GM10248 (cell line): ENCODE results near the gene WDR1.

Experiments
- CTCF ChIA-PET: fragments of 300-600 bp; sonication (Branson Sonifier 250); formaldehyde crosslinking; extraction: SDS; loops from one replicate; lab custom pipeline; 2021; ENCODE audit warnings: antibody characterized with exemption; lab: Yijun Ruan, JAX
- POLR2A ChIA-PET: fragments of 350-650 bp; sonication (Branson Sonifier 250); formaldehyde crosslinking; extraction: SDS; loops from one replicate; lab custom pipeline; 2020; ENCODE audit warnings: antibody characterized with exemption; lab: Yijun Ruan, JAX
- DNase-seq: peaks from one replicate; pipeline ENCODE4 v3.0.0; 2012; ENCODE audit errors: extremely low spot score
- TF ChIP-seq, protein P1 (sequence below): IDR thresholded peaks from 2 replicates; pipeline ENCODE4 v1.5.1; 2012; ENCODE audit warnings: mild to moderate bottlenecking, low read depth; ENCODE audit errors: extremely low read depth, missing control alignments, control extremely low read depth

Gene WDR1

DNA sequence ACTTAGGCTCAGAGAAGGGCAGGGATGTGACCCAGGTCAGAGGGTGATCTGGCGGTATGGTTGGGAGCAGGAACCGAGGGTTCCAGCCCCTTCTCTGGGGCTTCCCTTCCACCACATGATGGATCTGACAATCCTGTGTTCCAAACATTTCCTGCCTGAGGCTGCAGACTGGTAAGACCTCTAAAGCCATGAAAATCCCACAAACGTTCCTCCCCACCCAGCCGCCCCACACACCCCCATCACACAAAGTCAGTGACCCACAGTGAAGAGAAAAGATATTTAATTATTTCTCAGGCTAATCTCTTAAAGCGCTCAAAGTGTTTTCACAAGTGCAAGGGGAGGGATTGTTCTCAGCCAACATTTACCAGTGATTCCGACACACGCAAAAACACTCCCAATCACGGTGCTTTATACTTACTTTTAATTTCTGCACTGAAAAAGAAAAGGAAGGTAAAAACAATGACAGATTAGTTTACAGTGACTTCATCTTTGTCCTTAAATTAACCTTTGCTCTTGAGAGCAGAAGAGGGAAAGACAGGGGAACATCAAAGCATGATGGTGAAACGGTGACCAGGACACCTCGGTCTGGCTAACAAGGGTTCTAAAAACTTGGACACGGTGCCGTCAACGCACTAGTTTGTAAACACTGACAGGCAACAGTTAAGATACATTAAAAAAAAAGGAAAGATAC, 42.4 kb downstream of the WDR1 start:
- ChIA-PET CTCF (interaction anchor here (0.8 to 1.0 kb wide), 2 partner anchors 9 to 11 kb away, joined by 3 read pairs; no protein-coding TSS in a partner anchor), POLR2A (no interaction called here)
- TF ChIP-seq, protein P1, sequence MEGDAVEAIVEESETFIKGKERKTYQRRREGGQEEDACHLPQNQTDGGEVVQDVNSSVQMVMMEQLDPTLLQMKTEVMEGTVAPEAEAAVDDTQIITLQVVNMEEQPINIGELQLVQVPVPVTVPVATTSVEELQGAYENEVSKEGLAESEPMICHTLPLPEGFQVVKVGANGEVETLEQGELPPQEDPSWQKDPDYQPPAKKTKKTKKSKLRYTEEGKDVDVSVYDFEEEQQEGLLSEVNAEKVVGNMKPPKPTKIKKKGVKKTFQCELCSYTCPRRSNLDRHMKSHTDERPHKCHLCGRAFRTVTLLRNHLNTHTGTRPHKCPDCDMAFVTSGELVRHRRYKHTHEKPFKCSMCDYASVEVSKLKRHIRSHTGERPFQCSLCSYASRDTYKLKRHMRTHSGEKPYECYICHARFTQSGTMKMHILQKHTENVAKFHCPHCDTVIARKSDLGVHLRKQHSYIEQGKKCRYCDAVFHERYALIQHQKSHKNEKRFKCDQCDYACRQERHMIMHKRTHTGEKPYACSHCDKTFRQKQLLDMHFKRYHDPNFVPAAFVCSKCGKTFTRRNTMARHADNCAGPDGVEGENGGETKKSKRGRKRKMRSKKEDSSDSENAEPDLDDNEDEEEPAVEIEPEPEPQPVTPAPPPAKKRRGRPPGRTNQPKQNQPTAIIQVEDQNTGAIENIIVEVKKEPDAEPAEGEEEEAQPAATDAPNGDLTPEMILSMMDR, result no peak
- DNase-seq, result no peak

DNA sequence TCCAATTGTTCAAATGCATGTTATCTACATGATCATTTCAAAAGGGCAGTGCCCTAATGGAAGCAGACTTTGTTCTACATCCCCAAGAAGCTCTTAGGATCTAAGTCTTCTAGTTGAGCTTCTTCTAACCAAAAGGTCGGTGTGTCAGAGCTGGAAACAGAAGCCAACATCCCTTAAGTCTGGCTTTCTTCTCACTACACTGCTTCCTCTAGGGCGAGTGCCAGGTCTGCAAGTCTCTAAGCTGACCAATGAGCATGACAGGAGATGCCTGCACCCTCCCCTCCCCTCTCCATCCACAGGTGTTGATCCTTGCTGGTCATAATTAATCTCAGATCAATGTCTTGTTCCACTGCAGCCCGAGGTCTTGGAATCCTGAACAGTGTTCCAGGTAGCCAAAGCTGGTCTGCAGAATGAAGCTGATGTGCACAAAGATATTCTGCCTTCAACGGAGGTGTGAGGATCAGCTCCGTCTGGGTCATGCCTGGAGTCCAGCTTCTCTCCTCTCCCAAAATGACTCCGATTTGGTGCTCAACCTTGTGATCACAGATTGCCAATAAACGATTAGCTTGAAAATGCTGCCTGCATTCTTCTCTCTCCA, 44.1 kb downstream of the WDR1 start:
- ChIA-PET CTCF (interaction anchor here (1.0 to 1.2 kb wide), 2 partner anchors 11 to 331 kb away, joined by 3 read pairs; no protein-coding TSS in a partner anchor), POLR2A (interaction anchor here (0.6 kb wide), 1 partner anchor 8 kb away, joined by 3 read pairs; no protein-coding TSS in a partner anchor)
- no peak for DNase-seq
- TF ChIP-seq, protein P1, result no peak

DNA sequence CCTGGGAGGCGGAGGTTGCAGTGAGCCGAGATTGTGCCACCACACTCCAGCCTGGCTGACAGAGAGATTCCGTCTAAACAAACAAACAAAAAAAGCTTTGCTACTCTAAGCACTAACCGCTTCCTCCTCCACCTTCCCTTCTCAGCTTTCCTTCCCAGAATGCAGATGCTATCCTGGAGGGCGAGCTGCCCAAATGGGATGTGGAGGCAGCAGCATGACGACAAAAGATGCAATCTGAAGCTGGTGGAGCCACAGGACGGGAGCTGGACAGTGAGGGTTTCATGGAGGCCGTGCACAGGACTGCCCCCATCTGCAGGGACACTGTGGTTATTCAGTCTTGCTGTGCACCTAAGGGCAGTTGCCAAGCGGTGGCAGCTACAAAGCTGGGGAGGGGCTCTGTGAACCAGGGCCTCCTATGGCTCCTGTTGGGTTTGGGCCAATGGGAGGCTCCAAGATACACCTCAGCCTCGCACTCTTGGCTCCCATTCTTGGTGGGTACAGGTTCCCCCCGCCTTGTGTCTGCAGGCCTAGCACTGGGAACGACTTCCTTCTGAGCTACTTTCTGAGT, 47.4 kb downstream of the WDR1 start:
- CTCF ChIA-PET, result interaction anchor here (1.9 kb wide), 1 partner anchor 9 kb away, joined by 5 read pairs; no protein-coding TSS in a partner anchor
- POLR2A ChIA-PET, result no interaction called here
- DNase-seq, result no peak
- TF ChIP-seq, protein P1, result no peak

DNA sequence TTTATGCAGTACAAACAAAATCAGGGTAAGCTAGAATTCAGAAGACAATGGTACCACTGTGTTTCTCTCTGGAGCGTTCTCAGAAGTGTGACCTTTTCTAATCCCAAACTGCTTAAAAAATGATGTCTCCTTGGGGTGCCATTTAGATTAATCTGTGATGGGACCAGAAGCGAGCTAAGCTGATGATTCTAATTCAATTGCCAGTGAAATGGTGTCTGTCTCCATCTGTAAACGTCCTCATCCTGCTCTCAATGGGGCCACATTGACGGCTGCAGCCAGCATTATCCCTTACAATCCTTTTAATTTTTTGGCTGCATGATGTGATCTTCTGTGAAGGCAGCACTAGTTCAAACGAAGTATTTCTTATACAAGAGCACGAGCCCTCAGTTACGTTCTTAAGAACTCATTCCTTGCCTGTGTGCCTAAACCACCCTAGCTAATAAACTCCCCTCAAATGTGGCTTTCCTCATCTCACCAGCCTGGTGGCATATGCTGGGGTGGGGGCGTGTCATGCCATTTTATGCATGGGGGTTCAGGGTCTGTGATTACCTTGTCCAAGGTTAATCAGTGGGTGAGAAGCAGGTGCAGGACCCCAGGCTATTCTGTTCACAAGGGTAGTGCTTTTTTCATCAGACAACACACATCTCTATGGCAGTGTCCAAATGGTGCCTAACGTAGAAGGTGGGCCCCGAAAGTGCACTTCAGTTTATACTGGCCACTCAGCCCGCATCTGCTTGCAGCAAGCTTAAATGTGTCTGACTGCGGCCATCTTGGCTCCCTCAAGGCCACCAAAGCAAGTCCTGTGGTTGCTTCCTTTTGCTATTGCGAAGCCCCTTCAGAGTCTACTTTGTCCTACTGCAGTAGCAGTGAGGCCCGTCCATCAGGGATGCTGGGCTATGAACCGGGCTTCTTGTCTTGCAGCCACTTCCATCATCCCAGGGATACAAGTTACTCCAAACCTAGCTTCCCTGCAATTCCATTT, 49.6 kb downstream of the WDR1 start:
- TF ChIP-seq, protein P1, result no peak
- no peak for DNase-seq
- CTCF ChIA-PET, result interaction anchor here (1.0 kb wide), 1 partner anchor 9 kb away, joined by 4 read pairs; no protein-coding TSS in a partner anchor
- POLR2A ChIA-PET, result no interaction called here

DNA sequence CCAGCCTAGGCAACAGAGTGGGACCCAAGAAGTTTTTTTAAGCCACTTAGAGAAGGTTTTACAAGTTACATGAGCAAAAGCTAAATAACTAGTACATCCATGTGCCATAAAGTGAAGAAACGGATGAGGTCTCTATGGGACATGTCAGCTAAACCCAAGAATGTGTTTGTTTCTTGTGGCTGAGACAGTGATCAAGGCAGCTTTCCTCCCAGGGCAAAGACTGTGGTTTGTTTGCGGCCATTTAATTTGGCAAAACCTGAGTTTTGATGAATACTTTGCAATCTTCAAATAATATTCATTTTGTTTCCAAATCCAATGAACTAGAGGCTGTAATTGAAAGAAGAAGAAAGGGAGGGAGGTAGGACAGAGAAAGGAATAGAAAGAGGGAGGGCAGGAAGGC, 50.4 kb downstream of the WDR1 start:
- no peak for DNase-seq
- TF ChIP-seq, protein P1, result no peak
- CTCF ChIA-PET, result interaction anchor here (1.0 kb wide), 1 partner anchor 10 kb away, joined by 4 read pairs; no protein-coding TSS in a partner anchor
- POLR2A ChIA-PET, result no interaction called here
